GM19239 (cell line): ENCODE results near the gene IST1.
"Not testable (repeated sequence)": the region's sequence is repeated elsewhere in the genome, so short reads cannot be mapped to it uniquely, and the experiment has no call there.

Experiments
- DNase-seq: peaks from one replicate; pipeline ENCODE4 v3.0.0; 2011; ENCODE audit warnings: low spot score; ENCODE audit not compliant: insufficient read length
- FAIRE-seq: peaks from 2 replicates; lab custom pipeline; 2011; peaks lifted over from hg19 to GRCh38; lab: Jason Lieb, UNC

IST1 gene

DNA sequence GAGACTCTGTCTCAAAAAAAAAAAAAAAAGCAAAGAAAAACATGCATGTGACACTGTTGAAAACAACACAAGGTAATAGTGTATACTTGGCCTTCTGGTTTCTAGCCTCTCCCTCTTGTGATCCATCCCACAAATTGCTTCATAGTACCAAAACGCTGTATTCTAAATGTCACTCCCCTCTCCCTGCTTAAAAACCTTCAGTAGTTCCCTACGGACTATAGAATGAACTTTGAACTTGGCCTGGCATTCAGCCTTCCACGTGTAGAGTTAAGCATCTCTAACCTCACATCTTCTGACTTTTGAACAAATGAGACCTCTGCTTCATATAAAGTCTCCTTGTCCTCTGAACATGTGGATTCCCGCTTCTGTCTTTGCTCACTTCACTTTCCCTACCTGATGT is 16.4 kb upstream of the IST1 start:
- no peak for DNase-seq
- no peak for FAIRE-seq

DNA sequence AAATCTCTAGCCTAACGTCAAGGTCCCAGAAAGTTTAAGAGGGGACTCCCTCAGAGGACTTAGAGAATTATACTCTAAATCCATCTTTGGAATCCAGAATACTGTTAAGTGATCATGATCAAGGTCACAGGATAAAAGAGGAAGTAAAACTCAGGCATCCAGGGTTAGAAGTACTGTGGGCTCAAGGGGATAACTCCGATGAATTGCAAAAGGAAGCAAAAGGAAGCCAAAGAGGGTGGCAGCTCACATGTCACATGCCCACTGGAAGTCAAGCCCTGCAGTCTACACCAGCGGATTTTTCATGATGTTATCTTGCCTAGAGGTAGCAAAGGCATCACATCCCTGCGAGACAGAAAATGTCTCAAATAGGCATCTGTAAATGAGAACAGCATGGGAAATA is 15.2 kb upstream of the IST1 start:
- DNase-seq (no peak), FAIRE-seq (no peak)

DNA sequence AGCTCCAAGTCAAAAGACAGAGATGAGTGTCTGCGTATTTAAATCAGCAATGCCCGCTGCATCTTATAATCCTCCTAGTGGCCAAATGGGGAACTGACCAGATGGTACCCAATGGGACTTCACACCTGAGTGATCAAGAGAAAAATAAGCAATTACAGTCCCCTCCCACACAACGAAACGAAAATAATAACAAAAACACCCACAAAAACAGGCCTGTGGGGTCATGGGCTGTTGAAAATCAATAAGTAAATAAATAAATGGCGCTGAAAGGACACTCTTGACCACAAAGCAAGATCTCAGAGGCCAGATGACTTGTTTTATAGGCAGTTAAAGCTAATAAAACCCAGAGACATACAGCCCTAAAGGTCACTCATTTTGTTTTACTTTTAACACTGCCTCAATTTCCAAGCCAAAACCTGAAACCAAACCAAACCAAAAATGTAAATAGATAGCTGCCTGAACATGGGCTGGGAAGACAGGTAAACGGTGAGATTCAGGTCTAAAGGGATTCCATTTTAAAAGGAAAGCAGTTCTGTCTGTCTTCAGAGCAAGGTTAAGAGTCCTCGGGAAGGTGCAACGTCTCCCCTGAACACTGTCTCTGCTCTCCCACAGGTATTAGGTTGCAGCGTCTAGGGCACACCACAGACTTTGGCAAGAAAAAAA is 12.7 kb upstream of the IST1 start:
- peak; percentile 91 for FAIRE-seq
- DNase-seq = peak; percentile 76

DNA sequence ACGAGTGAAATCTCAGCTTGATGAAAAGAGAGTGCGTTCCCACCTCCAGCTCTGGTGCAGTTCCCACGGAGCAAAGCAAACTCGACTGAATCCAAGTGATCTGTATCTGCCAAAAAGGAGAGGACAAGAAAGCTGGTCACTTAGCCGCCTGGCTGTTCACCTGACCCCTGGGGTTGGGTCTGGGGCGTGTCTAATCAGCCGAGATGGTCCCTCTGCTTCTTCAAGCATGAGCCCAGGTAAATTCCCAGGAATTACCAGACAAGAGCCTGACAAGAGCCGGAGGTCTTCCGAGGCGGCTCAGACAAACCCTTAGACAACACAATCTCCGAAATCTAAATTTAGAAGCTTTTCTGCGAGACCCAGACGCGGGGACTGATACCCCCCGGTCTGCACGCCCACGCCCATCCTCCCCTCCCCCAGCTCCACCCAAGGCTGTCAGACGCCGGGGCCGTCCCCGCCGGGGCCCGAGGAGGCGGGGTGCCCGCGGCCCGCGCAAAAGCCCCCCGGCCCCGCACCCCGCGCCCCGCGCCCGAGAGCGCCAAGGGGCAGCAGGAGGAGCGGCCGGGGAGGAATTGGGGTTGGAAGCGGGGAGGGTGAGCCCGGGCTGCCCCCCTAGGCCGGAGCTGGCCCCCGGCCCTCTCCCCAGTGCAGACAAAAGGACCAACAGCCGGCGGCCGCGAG is 12.0 kb upstream of the IST1 start:
- DNase-seq (no peak), FAIRE-seq (no peak)

DNA sequence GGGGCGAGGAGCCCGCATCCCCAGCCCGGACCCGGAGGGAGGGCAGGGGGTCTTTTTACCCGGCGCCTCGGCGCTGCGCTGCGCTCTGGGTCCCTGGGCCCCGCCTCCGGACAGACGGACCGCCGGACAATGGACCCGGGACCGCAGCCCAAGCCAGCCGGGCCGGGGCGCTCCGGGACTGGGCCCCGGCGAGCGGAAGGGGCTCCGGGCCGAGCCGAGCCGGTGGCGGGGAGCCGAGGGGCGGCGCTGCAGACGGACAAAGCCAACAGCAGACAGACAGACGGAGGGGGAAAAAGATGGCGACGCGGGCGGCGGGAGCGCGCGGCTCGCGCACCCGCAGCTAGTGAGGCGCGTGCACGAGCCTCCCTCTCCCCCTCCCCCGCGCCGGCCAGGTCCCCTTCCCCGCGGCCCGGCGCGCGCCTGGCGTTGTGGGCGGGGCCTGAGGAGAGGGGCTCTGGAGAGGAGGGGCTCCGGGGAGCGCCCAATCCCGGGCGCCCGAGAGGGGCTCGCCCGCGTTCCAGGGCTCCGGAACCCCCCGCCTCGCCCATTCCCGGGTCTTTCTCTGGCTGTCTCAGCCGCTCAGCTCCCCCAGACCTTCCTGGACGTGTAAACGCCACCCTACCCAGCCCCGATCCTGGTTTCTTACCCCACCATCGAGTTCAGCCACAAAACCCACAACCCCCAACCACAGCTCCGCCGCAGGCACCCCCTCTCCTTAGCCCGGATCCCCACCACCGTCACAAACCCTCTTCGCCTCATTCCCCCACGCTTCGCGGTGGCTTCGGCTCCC is 11.3 kb upstream of the IST1 start, which contains the start of gene ZNF821:
Gene ZNF821, minus strand, starts transcription at position 334 of the 790 bp plus-strand sequence. CDS start 4,236 bp downstream, outside the sequence.
- no peak for FAIRE-seq

DNA sequence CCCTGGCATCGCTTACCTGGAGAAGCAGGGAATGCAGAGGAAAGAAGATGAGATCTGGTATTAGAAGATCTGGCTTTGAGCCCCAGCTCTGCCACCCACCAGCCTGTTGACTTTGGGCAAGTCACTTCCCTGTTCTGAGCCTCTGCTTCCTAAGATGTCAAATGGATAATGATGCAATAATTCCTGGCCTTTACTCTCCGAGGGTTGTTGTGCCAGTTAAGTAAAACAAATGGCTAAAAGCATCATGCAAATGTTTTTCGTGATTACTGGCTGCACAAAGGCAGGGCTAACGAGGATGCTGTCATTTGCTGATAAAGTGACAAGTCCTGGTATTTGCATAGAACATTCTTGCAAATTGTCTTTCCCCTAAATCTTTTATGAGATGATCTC is 10.1 kb upstream of the IST1 start:
- FAIRE-seq = no peak

More for the DNA sequence above, 11.3 kb upstream of the IST1 start, which contains the start of gene ZNF821:
- DNase-seq = peak; percentile 62

DNA sequence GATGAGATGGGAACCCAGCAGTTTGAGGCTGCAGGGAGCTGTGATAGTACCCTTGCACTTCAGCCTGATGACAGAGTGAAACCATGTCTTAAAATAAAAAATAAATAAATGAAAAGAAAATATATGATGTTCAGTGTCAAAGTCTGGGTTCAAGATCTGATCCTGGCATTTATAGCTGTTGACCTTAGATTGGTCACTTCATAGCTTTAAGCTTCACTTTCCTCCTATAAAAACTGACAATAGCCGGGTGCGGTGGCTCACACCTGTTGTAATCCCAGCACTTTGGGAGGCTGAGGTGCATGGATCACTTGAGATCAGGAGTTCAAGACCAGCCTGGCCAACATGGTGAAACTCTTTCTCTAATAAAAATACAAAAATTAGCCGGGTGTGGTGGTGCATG is 6.2 kb upstream of the IST1 start:
- no peak for DNase-seq
- FAIRE-seq = no peak

More for the DNA sequence above, 10.1 kb upstream of the IST1 start:
- DNase-seq = no peak

DNA sequence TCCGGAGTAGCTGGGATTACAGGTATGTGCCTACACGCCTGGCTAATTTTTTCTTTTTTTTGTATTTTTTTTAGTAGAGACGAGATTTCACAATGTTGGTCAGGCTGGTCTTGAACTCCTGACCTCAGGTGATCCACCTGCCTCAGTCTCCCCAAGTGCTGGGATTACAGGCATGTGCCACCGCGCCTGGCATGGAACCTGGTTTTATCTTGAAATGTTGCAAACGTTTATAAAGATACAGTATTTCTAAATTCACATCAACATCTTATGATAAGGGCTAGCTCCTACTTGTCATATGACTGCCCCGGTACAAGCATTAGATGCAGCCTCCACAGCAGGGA is 1.5 kb upstream of the IST1 start:
- FAIRE-seq (no peak), DNase-seq (no peak)

DNA sequence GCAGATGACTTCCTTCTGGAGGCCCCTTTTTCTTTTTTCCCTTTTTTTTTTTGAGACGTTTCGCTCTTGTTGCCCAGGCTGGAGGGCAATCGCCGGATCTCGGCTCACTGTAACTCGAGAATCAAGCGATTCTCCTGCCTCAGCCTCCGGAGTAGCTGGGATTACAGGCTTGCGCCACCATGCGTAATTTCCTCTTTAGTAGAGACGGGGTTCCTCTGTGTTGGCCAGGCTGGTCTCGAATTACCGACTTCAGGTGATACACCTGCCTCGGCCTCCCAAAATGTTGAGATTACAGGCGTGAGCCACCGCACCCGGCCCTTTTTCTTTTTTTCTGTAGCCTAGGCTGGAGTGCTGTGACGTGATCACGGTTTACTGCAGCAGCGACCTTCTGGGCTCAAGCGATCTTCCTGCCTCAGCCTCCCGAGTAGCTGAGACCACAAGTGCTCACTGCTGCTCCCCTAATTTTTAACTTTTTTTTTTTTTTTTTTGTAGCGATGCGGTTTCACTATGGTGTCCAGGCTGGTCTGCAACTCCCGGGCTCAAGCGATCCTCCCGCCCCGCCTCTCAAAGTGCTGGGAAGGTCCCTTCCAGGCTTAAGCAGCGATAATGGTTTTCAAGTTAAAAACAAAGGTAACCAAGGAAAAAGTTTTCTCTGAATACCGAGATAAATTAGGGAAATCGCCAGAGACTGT is 956 bp upstream of the IST1 start:
- FAIRE-seq = peak; percentile 14
- DNase-seq = no peak

DNA sequence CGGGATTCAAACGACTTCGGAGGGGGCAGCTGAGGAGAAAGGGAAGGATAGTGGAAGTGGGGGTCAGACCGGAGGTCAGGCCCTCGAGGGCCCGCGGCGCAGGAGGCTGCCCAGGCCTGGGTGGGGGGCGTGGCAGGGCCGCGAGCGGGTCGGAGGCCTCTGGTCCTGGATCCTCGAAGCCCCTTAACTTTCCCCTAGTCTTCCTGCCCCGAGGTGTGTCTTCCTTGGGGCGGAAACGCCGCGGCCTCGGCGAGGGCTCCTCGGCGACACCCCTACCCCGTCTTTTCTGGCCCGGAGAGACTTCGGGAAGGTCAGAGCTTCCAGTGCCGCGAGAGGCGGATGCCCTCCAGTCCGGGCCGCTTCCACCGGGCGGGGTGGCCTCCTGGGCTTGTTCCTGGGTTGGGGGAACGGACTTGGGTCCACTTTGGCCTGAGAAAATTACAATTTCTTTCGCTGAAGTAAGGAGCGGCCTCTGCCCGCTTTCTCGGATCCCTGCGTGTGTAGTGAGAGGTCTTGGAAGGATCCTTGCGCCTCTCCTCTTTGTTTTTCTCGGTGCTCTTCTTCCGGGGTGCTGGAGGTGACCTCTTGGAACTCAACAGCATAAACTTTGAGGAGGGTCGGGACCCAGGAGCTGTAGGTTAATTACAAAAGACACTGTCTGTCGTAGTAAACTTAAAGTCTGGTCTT is 491 bp downstream of the IST1 start:
- FAIRE-seq (peak; percentile 40), DNase-seq (no peak)

DNA sequence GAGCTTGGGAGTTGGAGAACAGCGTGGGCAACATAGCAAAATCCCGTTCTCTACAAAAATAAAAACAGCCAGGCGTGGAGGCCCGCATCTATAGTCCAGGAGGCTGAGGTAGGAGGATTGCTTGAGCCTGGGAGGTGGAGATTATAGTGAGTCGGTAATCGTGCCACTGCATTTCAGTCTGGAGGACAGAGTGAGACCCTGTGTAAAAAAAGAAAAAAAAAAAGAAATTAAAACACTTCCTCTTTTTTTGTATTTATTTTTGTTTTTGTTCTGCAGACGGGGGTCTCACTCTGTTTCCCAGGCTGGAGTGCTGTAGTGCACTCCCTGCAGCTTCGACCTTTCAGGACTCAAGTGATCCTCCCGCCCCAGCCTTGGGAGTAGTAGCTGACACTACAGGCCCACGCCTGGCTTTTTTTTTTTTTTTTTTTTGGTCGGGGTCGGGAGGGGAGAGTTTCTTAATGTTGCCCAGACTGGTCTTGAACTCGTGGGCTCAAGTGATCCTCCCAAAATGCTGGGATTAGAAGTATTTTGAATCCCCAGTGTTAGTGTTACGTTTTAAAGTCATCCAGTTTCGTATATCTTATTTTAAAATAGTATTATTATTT is 1.5 kb downstream of the IST1 start:
- DNase-seq = no peak

DNA sequence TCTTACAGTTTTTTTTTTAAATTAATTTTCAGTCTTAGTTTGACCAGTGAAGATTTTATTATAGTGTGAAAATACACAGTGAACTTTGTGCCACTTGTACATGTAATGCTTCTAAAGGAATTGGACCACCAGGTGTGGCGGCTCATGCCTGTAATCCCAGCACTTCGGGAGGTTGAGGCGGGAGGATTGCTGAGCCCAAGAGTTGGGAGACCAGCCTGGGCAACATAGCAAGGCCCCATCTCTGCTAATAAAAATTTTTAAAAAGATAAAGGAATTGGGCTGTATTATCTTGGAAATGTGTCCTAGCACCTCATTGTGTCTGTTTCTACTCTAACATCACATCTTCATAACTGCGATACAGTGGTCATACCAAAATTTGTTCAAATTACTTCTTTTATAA is 3.8 kb downstream of the IST1 start:
- DNase-seq = no peak
- FAIRE-seq = no peak

More for the DNA sequence above, 1.5 kb downstream of the IST1 start:
- no peak for FAIRE-seq

DNA sequence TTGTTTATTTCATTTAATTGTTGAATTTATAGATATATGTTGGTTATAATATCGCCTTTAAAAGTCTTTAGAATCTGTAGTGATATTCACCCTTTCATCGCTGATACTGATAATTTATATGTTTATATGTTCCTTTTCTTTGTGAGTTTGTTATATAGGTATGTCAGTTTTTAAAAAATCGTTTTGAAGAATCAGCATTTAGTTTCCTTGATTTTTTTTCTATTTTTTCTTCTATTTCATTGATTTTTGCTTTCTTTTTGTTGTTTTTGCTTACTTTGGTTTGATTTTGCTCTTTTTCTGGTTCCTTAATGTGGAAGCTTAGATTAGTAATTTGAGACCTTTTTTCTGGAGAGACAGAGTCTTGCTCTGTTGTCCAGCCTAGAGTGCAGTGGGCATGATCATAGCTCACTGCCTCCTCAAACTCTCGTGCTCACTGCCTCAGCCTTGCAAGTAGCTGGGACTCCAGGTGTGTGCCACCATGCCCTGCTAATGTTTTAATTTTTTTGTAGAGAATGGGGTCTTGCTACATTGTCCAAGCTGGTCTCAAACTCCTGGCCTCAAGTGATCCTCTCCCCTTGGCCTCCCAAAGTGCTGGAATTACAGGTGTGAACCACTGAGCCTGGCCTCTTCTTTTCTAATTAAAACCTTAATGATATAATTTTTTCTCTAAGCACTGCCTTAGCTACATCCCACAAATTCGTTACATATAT is 7.5 kb downstream of the IST1 start:
- no peak for DNase-seq
- FAIRE-seq = no peak

DNA sequence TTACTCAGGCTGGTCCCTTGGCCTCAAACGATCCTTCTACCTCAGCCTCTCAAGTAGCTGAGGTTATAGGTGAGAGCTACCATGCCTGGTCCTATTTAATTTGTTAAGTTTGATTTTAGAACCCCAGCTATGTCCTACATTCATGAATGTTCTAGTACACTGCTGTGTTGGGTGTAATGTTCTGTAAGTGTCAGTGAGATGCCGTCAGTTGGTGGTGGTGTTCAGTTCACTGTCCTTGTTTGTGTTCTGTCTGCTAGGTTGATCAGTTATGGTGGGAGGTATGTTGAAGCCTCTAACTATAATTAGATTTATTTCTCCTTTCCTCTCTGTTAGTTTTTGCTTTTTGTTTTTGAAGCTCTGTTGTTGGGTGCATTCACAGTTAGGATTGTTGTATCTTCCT is 8.3 kb downstream of the IST1 start:
- DNase-seq = no peak
- no peak for FAIRE-seq

DNA sequence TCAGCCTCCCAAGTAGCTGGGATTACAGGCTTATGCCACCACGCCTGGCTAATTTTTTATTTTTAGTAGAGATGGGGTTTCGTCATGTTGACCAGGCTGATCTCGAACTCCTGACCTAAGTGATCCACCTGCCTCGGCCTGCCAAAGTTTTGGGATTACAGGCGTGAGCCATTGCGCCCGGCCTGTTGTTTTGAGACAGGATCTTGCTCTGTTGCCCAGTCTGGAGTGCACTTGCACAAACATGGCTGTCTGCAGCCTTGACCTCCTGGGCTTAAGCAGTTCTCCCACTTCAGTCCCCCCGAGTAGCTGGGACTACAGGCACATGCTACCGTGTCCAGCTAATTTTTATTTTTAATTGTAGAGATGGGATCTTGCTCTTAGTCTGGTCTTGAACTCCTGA is 8.9 kb downstream of the IST1 start:
- FAIRE-seq = no peak
- no peak for DNase-seq

DNA sequence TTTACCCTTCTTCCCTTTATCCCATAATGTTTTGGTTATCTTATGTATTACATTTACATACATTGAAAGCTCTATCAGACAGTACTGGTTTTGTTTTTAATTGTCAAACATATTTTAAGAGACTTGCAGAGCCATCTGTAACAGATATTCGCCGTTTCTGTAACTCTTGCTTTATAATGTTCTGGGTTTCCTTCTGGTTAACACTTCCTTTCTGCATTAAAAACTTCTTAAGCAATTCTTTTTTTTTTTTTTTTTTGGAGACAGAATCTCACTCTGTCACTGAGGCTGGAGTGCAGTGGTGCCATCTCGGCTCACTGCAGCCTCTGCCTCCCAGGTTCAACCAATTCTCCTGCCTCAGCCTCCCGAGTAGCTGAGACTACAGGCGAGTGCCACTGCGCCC is 10.4 kb downstream of the IST1 start:
- not testable (repeated sequence) for DNase-seq, FAIRE-seq

DNA sequence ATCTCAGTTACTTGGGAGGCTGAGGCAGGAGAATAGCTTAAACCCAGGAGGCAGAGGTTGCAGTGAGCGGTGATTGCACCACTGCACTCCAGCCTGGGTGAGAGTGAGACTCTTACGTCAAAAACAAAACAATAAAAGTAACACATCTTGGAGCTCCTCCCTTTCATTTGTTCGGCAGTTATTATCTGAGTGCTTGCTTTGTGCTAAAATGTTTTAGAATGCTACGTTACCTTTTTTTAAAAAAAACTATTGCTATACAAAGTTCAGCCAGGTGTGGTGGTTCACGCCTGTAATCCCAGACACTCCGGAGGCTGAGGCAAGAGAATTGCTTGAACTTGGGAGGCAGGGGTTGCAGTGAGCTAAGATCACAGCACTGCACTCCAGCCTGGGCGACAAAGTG is 15.8 kb downstream of the IST1 start:
- FAIRE-seq = no peak

DNA sequence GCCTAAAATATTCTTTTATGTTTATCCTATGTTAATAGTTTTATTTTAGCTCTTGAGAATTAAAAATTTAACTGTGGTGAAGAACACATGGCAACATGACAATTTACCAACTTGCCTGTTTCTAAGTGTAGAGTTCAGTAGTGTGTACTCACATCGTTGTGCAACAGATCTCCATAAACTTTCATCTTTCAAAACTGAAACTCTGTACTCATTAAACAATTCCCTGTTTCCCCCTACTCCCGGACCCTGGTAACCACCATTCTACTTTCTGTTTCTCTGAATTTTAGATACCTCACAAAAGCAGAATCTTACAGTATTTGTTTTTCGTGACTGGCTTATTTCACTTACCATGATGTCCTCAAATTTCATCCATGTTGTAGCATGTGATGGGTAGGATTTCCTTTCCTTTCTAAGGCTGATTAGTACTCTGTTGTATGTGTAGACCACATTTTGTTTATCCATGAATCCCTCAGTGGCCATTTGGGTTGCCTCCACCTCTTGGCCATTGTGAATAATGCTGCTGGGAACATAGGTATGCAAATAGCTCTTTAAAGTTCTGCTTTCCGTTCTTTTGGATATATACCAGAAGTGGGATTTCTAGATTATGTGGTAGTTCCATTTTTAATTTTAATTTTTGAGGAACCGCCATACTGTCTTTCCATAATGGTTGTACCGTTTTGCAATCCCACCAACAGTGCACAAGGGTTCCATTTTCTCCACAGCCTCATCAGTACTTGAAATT is 17.4 kb downstream of the IST1 start:
- no peak for FAIRE-seq

More for the DNA sequence above, 15.8 kb downstream of the IST1 start:
- DNase-seq = no peak

More for the DNA sequence above, 17.4 kb downstream of the IST1 start:
- DNase-seq = no peak
